AG04449 (cell line): ENCODE results near the gene MAP2K3.

Experiments used
- CTCF ChIA-PET: fragments of 350-600 bp; formaldehyde crosslinking; extraction: SDS; loops from one replicate; lab custom pipeline; 2021; ENCODE audit warnings: antibody characterized with exemption; lab: Yijun Ruan, JAX
- POLR2A ChIA-PET: fragments of 400-600, 350-600 bp; formaldehyde crosslinking; extraction: SDS; loops from one replicate; lab custom pipeline; 2020; ENCODE audit warnings: antibody characterized with exemption, inconsistent platforms; lab: Yijun Ruan, JAX
- DNase-seq: peaks from one replicate; pipeline ENCODE4 v3.0.0-alpha.2; 2010; ENCODE audit warnings: low read depth, low spot score
- H3K4me3 ChIP-seq: 2 replicates; pipeline ENCODE4 v1.5.1; 2011; ENCODE audit warnings: low read depth, mild to moderate bottlenecking, control low read depth, low read length
- TF ChIP-seq, protein P1 (sequence below): IDR thresholded peaks from one replicate; pipeline ENCODE4 v1.5.1; 2011; ENCODE audit warnings: mild to moderate bottlenecking, moderate library complexity, low read length, control low read depth, inconsistent platforms; ENCODE audit not compliant: insufficient read depth; ENCODE audit errors: missing control alignments

Gene MAP2K3

DNA sequence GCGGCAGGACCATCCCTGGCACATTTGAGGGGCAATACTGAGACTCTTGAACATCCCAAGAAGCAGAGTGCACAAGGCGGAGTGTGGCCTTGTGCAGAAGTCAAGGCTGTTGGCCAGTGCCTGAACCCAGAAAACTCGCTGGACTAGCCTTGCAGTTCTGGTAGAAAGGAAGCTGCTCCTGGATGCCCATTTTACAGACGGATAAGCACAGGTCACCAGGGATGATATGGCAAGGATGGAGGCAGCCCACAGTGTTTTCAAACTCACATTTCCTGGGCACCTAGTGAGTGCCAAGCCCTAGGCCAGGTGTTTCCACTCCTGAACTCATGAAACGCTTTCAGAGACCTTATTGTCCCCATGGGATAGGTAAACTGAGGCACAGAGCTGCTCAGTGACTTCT is 1.7 kb upstream of the MAP2K3 start:
- no peak for DNase-seq
- ChIA-PET CTCF (interaction anchor here (1.1 to 6.1 kb wide), 5 partner anchors 10 to 229 kb away, joined by 3 to 64 read pairs (median 6); partner anchors contain the start of gene DHRS7B), POLR2A (interaction anchor here (0.8 kb wide), 1 partner anchor 32 kb away, joined by 3 read pairs; no protein-coding TSS in a partner anchor)
- no peak overlapping the region for H3K4me3 ChIP-seq
- TF ChIP-seq, protein P1, sequence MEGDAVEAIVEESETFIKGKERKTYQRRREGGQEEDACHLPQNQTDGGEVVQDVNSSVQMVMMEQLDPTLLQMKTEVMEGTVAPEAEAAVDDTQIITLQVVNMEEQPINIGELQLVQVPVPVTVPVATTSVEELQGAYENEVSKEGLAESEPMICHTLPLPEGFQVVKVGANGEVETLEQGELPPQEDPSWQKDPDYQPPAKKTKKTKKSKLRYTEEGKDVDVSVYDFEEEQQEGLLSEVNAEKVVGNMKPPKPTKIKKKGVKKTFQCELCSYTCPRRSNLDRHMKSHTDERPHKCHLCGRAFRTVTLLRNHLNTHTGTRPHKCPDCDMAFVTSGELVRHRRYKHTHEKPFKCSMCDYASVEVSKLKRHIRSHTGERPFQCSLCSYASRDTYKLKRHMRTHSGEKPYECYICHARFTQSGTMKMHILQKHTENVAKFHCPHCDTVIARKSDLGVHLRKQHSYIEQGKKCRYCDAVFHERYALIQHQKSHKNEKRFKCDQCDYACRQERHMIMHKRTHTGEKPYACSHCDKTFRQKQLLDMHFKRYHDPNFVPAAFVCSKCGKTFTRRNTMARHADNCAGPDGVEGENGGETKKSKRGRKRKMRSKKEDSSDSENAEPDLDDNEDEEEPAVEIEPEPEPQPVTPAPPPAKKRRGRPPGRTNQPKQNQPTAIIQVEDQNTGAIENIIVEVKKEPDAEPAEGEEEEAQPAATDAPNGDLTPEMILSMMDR, result no peak

DNA sequence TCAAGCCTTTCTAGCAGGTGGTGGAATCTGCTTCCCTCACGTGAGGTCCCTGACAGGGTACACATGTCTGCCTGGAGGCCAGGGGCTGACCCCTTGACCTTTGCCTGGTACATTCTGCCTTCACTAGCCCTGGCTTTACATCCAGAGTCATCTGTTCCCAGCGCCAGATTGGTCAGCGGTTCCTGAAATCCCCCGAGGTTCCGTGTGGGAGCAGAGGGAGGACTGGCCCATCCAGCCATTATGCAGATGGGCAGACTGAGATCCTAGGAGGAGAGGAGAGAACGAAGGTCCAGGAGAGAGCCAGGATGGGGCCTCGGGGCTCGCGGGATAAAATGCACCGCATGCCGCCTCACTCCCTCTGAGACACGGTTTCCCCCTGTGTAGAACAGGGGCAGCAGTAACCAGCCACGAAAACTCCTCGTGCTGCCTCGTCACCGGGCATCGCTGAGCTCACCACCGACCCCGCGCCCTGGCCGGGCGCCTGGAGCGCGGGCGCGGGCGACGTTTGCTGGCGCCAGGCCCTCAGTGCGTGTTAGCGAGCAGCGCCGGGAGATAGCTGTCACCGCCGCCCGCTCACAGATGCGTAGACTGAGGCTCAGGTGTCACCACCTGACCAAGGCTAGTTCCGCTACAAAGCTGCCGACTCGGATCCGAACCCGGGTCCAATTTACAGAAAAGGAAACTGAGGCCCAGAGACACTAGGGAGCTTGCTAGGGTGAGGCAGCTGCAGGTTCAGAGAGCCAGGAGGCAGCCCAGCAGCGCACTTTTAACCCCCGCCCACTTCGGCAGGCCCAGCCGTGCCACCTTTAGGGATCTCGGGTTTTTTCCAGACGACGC is 811 bp upstream of the MAP2K3 start:
- CTCF ChIA-PET, result interaction anchor here (1.1 to 6.1 kb wide), 5 partner anchors 11 to 229 kb away, joined by 3 to 64 read pairs (median 6); partner anchors contain the start of gene DHRS7B
- TF ChIP-seq, protein P1, result no peak
- POLR2A ChIA-PET, result interaction anchor here (1.0 kb wide), 1 partner anchor 228 kb away, joined by 3 read pairs; no protein-coding TSS in a partner anchor
- peak overlapping the region; percentile 43 for H3K4me3 ChIP-seq
- DNase-seq, result no peak

DNA sequence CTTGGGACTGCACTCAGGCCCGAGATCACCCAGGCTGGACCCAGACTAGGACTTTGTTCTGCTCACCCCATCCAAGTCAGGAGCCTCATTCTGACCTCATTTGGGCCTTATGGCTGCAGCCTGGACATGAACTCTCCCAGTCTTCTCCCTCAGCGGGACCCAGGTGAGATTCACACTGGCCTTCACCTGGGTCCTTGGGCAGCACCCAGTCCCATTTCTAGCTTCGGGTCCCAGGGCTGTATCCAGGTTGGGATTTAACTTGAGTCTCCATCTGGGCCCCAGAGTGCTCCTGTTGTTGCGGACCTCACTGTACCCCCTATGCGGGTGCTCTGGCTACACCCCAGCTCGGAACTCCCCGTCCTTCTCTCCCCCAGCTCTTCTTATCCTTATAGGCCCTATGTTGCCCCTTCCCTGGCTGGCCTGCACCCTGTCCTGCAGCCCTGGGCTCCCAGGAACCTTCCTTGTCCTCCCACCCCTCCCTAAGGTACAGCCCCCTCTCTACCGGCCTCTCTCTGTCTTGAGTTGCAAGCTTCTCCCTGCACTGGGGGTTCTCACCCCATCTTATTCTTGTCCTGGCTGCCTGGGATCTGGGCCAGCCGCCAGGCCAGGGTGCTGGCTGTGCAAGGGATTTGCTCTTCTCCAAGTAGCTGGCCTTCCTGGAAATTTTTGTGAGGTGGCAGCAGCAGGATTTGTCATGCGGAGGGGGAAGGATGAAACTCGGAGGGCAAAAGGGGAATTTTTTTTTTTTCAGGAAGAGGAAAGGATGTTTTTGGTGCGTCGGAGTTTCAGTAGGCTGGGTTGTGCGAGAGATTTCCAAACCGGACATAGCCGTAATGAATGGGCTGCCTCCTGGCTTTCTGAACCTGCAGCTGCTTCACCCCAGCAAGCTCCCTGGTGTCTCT is 904 bp downstream of the MAP2K3 start:
- ChIA-PET POLR2A (interaction anchor here (0.6 to 1.3 kb wide), 4 partner anchors 9 to 32 kb away, joined by 3 to 4 read pairs (median 3); partner anchors contain the start of gene NATD1), CTCF (interaction anchor here (1.1 to 2.5 kb wide), 5 partner anchors 9 to 167 kb away, joined by 4 to 15 read pairs (median 5); no protein-coding TSS in a partner anchor)
- peak overlapping the region; percentile 91 for H3K4me3 ChIP-seq
- TF ChIP-seq, protein P1, result no peak
- DNase-seq, result no peak

DNA sequence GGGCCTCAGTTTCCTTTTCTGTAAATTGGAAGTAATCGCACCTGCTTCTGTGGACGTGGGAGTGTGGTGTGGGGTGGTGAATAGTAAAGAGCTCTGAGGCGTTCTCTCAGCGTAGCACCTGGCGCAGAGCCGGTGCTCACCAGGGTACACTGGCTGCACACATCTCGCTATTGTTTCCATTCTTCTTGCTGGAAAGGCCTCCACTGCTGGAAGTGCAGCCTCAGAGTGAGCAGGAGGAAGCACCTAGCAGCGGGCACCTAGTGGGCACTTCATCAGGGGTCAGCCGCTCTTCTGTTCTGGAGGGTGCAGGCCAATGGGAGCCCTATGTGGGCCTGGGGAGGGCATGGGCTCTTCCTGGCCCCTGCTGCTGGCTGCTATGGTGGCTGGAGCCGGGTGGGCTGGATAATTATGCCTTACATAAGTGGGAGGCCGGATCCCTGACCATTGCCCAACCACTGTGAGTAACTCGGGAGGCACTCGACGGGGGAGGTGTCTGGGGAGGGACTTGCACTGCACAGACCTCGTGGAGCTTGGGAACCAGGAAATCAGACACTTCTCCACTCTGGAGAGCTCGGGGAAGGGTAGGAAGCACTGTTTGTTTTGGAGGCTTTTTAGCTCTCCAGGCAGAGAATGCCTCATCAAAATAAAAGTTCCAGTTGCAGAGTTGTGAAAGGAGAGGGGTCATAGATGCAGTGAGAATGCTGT is 1.7 kb downstream of the MAP2K3 start:
- CTCF ChIA-PET, result interaction anchor here (1.1 to 2.8 kb wide), 11 partner anchors 7 to 225 kb away, joined by 3 to 20 read pairs (median 5); no protein-coding TSS in a partner anchor
- DNase-seq, result peak; percentile 98

More for the DNA sequence above, 1.7 kb downstream of the MAP2K3 start:
- TF ChIP-seq, protein P1, result no peak
- peak overlapping the region; percentile 91 for H3K4me3 ChIP-seq
- POLR2A ChIA-PET, result interaction anchor here (0.6 to 1.3 kb wide), 11 partner anchors 10 to 264 kb away, joined by 3 to 5 read pairs (median 3); partner anchors contain the start of genes NATD1 and TMEM11
